ENCODE results near the gene SETD5. TPM values are rescaled to one million over a fixed set of nuclear protein-coding genes. Genes with fewer than 3 reads are reported as not detected.

SETD5 gene
- total RNA-seq, 2 donors from 2014 or later, result 58.4 to 118 TPM

GRCh38 chr3:9473496-9474065 is 76.2 kb downstream of the SETD5 start:
- Histone ChIP-seq H3K9me3 (no peaks in the 10 kb centered on the region), H3K27me3 (replicated peaks; ENCODE audit: insufficient read depth) (no peaks in the 10 kb centered on the region), H3K4me3 (no peak overlapping the region), H3K4me1 (replicated peaks) (no peaks in the 10 kb centered on the region), H3K36me3 (peaks cover 13 to 46% of the 10 kb centered on the region in 2 donors), H3K27ac (no peak overlapping the region)
- intact Hi-C loops (cut with DNase I), result no loop called here
- TF ChIP-seq POLR2A (IDR thresholded peaks at IDR 0.05) (no peak), CTCF (IDR thresholded peaks at IDR 0.05) (no peak), POLR2AphosphoS5 (IDR thresholded peaks at IDR 0.05) (no peak)
- no peak for DNase-seq (ENCODE audit: low spot score)

GRCh38 chr3:9474482-9474881 is 77.1 kb downstream of the SETD5 start:
- TF ChIP-seq POLR2AphosphoS5 (IDR thresholded peaks at IDR 0.05) (no peak), CTCF (IDR thresholded peaks at IDR 0.05) (no peak), POLR2A (IDR thresholded peaks at IDR 0.05) (no peak)
- 95% methylated on average over 6 of the region's 6 CpGs for WGBS

GRCh38 chr3:9476935-9477334 is 79.5 kb downstream of the SETD5 start:
- Histone ChIP-seq H3K27me3 (replicated peaks; ENCODE audit: insufficient read depth) (no peaks in the 10 kb centered on the region), H3K4me3 (no peak overlapping the region), H3K9me3 (no peaks in the 10 kb centered on the region), H3K27ac (no peak overlapping the region), H3K36me3 (peaks cover 19 to 42% of the 10 kb centered on the region in 2 donors), H3K4me1 (replicated peaks) (no peaks in the 10 kb centered on the region)
- intact Hi-C loops (cut with DNase I), result no loop called here
- DNase-seq (ENCODE audit: low spot score), result no peak
- WGBS, result 95% methylated on average over 5 of the region's 5 CpGs
- TF ChIP-seq POLR2A (IDR thresholded peaks at IDR 0.05) (no peak), CTCF (IDR thresholded peaks at IDR 0.05) (no peak), POLR2AphosphoS5 (IDR thresholded peaks at IDR 0.05) (no peak)

More at GRCh38 chr3:9474482-9474881, 77.1 kb downstream of the SETD5 start:
- Histone ChIP-seq H3K27ac (no peak overlapping the region), H3K36me3 (peaks cover 13 to 47% of the 10 kb centered on the region in 2 donors), H3K9me3 (no peaks in the 10 kb centered on the region), H3K4me3 (no peak overlapping the region), H3K4me1 (replicated peaks) (no peaks in the 10 kb centered on the region), H3K27me3 (replicated peaks; ENCODE audit: insufficient read depth) (no peaks in the 10 kb centered on the region)
- intact Hi-C loops (cut with DNase I), result no loop called here
- no peak for DNase-seq (ENCODE audit: low spot score)

GRCh38 chr3:9480265-9480664 is 82.8 kb downstream of the SETD5 start:
- Histone ChIP-seq H3K4me3 (no peak overlapping the region), H3K4me1 (replicated peaks) (no peaks in the 10 kb centered on the region), H3K27ac (no peak overlapping the region), H3K9me3 (no peaks in the 10 kb centered on the region), H3K36me3 (peaks cover 10 to 23% of the 10 kb centered on the region in 2 donors), H3K27me3 (replicated peaks; ENCODE audit: insufficient read depth) (no peaks in the 10 kb centered on the region)
- 89% methylated on average over 1 of the region's 1 CpG for WGBS
- DNase-seq (ENCODE audit: low spot score), result no peak
- intact Hi-C loops (cut with DNase I), result no loop called here
- TF ChIP-seq POLR2AphosphoS5 (IDR thresholded peaks at IDR 0.05) (no peak), POLR2A (IDR thresholded peaks at IDR 0.05) (no peak), CTCF (IDR thresholded peaks at IDR 0.05) (no peak)

GRCh38 chr3:9485248-9485647 is 87.8 kb downstream of the SETD5 start:
- Histone ChIP-seq H3K4me3 (no peak overlapping the region), H3K4me1 (replicated peaks) (no peaks in the 10 kb centered on the region), H3K9me3 (no peaks in the 10 kb centered on the region), H3K36me3 (peaks cover 0 to 6% of the 10 kb centered on the region in 2 donors), H3K27ac (no peak overlapping the region), H3K27me3 (replicated peaks; ENCODE audit: insufficient read depth) (no peaks in the 10 kb centered on the region)
- no peak for TF ChIP-seq POLR2A (IDR thresholded peaks at IDR 0.05)
- no peak for DNase-seq (ENCODE audit: low spot score)
- intact Hi-C loops (cut with DNase I), result no loop called here
- 91% methylated on average over 1 of the region's 1 CpG for WGBS
